HepG2 (cell line): ENCODE data around the gene RESP18. TPM values are rescaled to one million over a fixed set of nuclear protein-coding genes. Genes with fewer than 3 reads are reported as not detected.

Experiments used
- BHLHE40 ChIP-seq: IDR thresholded peaks from 2 replicates; pipeline ENCODE4 v1.6.1; 2011; ENCODE audit warnings: low read length, improper control_type of control experiment
- GLI4 ChIP-seq: sonication (generic); formaldehyde crosslinking; IDR thresholded peaks from 2 replicates; pipeline ENCODE4 v1.5.1; 2020; ENCODE audit warnings: missing genetic modification reagents, mild to moderate bottlenecking, moderate library complexity, borderline replicate concordance
- HMGA1 ChIP-seq: sonication (generic); formaldehyde crosslinking; conservative IDR thresholded peaks from 2 replicates; pipeline ENCODE4 v1.4.0; 2020; ENCODE audit warnings: missing genetic modification reagents
- KLF9 ChIP-seq: IDR thresholded peaks from 2 replicates; pipeline ENCODE4 v1.6.1; 2016; ENCODE audit warnings: low read depth
- POLR2A ChIP-seq, 2 experiments: IDR thresholded peaks; 2 replicates each; pipeline ENCODE4 v1.6.1; 2011; ENCODE audit warnings: low read depth in 2 of 2, low read length in 2 of 2, mild to moderate bottlenecking in 1 of 2, moderate library complexity in 1 of 2; ENCODE audit not compliant: insufficient read depth in 1 of 2
- RFX1 ChIP-seq: fragments of 450-650 bp; IDR thresholded peaks from 2 replicates; pipeline ENCODE4 v1.6.1; 2017
- STAG1 ChIP-seq: sonication (generic); formaldehyde crosslinking; IDR thresholded peaks from 2 replicates; pipeline ENCODE4 v1.4.0; 2020; ENCODE audit warnings: missing genetic modification reagents
- ZNF121 ChIP-seq: sonication (generic); formaldehyde crosslinking; IDR thresholded peaks from 2 replicates; pipeline ENCODE4 v1.5.0; 2020; ENCODE audit warnings: mild to moderate bottlenecking, missing genetic modification reagents
- ZNF260 ChIP-seq: sonication (generic); formaldehyde crosslinking; IDR thresholded peaks from 2 replicates; pipeline ENCODE4 v1.4.0; 2020; ENCODE audit warnings: missing genetic modification reagents, low read depth, mild to moderate bottlenecking, borderline replicate concordance
- ZNF343 ChIP-seq: sonication (generic); formaldehyde crosslinking; IDR thresholded peaks from 2 replicates; pipeline ENCODE4 v1.4.0; 2020; ENCODE audit warnings: mild to moderate bottlenecking, missing genetic modification reagents
- ZNF441 ChIP-seq: sonication (generic); formaldehyde crosslinking; IDR thresholded peaks from 2 replicates; pipeline ENCODE4 v1.7.0; 2021; ENCODE audit warnings: missing genetic modification reagents, borderline replicate concordance
- ZNF530 ChIP-seq: sonication (generic); formaldehyde crosslinking; IDR thresholded peaks from 2 replicates; pipeline ENCODE4 v1.5.0; 2020; ENCODE audit warnings: low read depth, mild to moderate bottlenecking, missing genetic modification reagents
- ZNF780A ChIP-seq: sonication (generic); formaldehyde crosslinking; IDR thresholded peaks from 2 replicates; pipeline ENCODE4 v1.8.0; 2022; ENCODE audit warnings: mild to moderate bottlenecking, missing genetic modification reagents, moderate library complexity
- ZNF790 ChIP-seq: sonication (generic); formaldehyde crosslinking; IDR thresholded peaks from 2 replicates; pipeline ENCODE4 v1.8.0; 2022; ENCODE audit warnings: missing genetic modification reagents, mild to moderate bottlenecking, borderline replicate concordance
- ZNF841 ChIP-seq: sonication (generic); formaldehyde crosslinking; IDR thresholded peaks from 2 replicates; pipeline ENCODE4 v1.8.1; 2023; ENCODE audit warnings: missing genetic modification reagents, borderline replicate concordance
- polyA plus RNA-seq, 8 experiments: library from polyadenylated mRNA; depleted of rRNA in 3 of 8; stranded (reverse) in 7 of 8; unstranded in 1 of 8; fragments of >200 nt; fragmentation: Illumina TruSeq in 4 of 8; extraction: Trizol in 4 of 8; gene quantifications; 2 replicates each; pipeline versions ENCODE4 v1.2.1 to v1.2.3, GENCODE V29; 2011 to 2016; ENCODE audit warnings: low read depth in 4 of 8, missing spikeins in 1 of 8, mixed read lengths in 1 of 8; ENCODE audit not compliant: insufficient read depth in 1 of 8
- total RNA-seq, 5 experiments: library from RNA; depleted of rRNA; stranded (reverse); fragments of >200 nt; fragmentation: Illumina TruSeq; extraction: Trizol; gene quantifications; 2 replicates each; pipeline ENCODE4 v1.2.3, GENCODE V29; 2016; ENCODE audit warnings: low read depth in 1 of 5
- TF ChIP-seq, protein P1 (sequence below): sonication (generic); formaldehyde crosslinking; IDR thresholded peaks from 2 replicates; pipeline ENCODE4 v1.8.0; 2022; ENCODE audit warnings: mild to moderate bottlenecking, missing genetic modification reagents, moderate library complexity
- TF ChIP-seq, protein P2 (sequence below): sonication (generic); formaldehyde crosslinking; IDR thresholded peaks from 2 replicates; pipeline ENCODE4 v1.8.1; 2023; ENCODE audit warnings: mild to moderate bottlenecking, moderate library complexity, missing genetic modification reagents
- TF ChIP-seq, protein P3 (sequence below): sonication (generic); formaldehyde crosslinking; IDR thresholded peaks from 2 replicates; pipeline ENCODE4 v1.4.0; 2020; ENCODE audit warnings: mild to moderate bottlenecking, missing genetic modification reagents
- TF ChIP-seq, protein P4 (sequence below): sonication (generic); formaldehyde crosslinking; IDR thresholded peaks from 2 replicates; pipeline ENCODE4 v1.5.0; 2020; ENCODE audit warnings: missing genetic modification reagents
- TF ChIP-seq, protein P5 (sequence below): IDR thresholded peaks from 2 replicates; pipeline ENCODE4 v1.6.1; 2018; ENCODE audit warnings: missing genetic modification reagents

Gene RESP18
- total and polyA plus RNA-seq, 2 of the 13 experiments (the other 11 are each of a cell fraction or from before 2014, with no cell fraction given) = not detected

DNA sequence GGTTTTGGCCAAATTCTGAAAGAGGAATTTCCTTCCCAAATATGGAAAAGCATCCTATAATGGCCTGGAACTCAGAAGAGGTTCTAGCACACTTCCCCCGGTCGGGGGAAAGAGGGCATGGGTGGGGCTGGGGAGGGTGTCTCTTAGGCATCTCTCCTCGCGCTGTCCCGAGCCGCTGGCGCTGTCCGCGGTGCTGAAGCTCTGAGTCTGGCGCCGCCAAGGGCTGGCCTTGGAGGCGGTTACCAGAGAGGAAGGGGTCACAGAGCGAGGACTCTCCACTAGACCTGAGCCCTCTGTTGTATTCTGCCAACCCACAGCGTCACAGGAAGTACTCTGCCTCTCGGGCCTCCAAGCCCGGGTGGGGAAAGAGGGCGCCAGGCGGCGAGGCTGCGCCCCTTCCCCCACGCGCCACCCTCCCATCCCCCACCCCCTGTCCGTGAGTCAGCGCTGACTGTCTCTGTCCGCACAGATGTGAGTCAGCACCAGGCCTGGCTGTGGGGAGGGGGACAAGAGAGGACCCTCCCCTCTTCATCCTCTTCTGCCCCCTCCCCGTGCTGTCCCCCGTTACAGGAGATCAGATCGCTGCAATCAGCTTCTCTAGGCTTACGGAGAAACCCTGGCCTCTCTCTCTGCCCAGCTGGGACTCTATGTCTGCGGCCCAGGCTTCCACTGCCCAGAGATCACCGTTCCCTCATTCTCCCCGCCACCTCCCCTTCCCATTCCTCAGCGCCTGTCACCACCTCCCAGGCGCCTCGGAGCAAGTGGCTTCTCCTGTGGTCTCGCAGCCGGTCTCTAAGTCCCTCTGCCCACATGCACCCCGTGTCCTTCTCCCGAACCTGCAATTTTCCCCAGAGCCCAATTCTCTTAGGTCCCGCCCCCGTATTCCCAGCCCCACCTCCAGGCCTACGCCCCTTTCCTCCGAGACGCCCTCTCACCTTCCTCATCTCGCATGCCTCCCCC, 24.1 kb downstream of the RESP18 start (continued):
- TF ChIP-seq ZNF530 (CRISPR knock-in tag) (peak; percentile 90), ZNF121 (CRISPR knock-in tag) (0 out of 2 replicates have a peak, but pooled peaks have one; percentile 43), ZNF343 (peak; percentile 92; the same call in 1 of the 2 replicates), BHLHE40 (0 out of 2 replicates have a peak, but pooled peaks have one; percentile 18), HMGA1 (CRISPR knock-in tag) (no peak), ZNF780A (CRISPR knock-in tag) (peak; percentile 95), STAG1 (CRISPR knock-in tag) (peak; percentile 25; the same call in 1 of the 2 replicates), ZNF260 (CRISPR knock-in tag) (no peak), ZNF441 (CRISPR knock-in tag) (peak; percentile 95), POLR2A (IDR thresholded peaks at IDR 0.05; ENCODE audit: insufficient read depth in 1 of 2, low read depth in 2 of 2, low read length in 2 of 2) (no peak), KLF9 (CRISPR knock-in tag) (peak; percentile 88; the same call in 1 of the 2 replicates), ZNF841 (CRISPR knock-in tag) (peak; percentile 88), ZNF790 (peak; percentile 92; the same call in 1 of the 2 replicates), RFX1 (no peak), GLI4 (no peak)
- TF ChIP-seq, protein P1, sequence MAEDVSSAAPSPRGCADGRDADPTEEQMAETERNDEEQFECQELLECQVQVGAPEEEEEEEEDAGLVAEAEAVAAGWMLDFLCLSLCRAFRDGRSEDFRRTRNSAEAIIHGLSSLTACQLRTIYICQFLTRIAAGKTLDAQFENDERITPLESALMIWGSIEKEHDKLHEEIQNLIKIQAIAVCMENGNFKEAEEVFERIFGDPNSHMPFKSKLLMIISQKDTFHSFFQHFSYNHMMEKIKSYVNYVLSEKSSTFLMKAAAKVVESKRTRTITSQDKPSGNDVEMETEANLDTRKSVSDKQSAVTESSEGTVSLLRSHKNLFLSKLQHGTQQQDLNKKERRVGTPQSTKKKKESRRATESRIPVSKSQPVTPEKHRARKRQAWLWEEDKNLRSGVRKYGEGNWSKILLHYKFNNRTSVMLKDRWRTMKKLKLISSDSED (CRISPR knock-in tag) = peak; percentile 86; the same call in 1 of the 2 replicates
- TF ChIP-seq, protein P2, sequence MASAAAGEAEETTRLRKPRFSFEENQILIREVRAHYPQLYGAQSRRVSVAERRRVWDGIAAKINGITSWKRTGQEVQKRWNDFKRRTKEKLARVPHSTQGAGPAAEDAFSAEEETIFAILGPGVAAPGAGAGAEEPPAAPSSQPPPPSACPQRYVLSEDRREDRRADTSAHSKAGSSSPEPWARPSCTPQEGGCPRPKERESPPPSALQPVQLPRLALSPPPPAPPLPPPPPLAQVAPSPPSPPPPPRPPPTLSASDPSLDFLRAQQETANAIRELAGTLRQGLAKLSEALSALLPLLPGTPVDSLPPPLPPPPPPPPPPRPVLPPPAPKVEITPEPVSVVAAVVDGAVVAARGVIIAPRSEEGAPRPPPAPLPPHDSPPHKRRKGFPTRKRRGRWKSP = peak; percentile 77
- TF ChIP-seq, protein P3, sequence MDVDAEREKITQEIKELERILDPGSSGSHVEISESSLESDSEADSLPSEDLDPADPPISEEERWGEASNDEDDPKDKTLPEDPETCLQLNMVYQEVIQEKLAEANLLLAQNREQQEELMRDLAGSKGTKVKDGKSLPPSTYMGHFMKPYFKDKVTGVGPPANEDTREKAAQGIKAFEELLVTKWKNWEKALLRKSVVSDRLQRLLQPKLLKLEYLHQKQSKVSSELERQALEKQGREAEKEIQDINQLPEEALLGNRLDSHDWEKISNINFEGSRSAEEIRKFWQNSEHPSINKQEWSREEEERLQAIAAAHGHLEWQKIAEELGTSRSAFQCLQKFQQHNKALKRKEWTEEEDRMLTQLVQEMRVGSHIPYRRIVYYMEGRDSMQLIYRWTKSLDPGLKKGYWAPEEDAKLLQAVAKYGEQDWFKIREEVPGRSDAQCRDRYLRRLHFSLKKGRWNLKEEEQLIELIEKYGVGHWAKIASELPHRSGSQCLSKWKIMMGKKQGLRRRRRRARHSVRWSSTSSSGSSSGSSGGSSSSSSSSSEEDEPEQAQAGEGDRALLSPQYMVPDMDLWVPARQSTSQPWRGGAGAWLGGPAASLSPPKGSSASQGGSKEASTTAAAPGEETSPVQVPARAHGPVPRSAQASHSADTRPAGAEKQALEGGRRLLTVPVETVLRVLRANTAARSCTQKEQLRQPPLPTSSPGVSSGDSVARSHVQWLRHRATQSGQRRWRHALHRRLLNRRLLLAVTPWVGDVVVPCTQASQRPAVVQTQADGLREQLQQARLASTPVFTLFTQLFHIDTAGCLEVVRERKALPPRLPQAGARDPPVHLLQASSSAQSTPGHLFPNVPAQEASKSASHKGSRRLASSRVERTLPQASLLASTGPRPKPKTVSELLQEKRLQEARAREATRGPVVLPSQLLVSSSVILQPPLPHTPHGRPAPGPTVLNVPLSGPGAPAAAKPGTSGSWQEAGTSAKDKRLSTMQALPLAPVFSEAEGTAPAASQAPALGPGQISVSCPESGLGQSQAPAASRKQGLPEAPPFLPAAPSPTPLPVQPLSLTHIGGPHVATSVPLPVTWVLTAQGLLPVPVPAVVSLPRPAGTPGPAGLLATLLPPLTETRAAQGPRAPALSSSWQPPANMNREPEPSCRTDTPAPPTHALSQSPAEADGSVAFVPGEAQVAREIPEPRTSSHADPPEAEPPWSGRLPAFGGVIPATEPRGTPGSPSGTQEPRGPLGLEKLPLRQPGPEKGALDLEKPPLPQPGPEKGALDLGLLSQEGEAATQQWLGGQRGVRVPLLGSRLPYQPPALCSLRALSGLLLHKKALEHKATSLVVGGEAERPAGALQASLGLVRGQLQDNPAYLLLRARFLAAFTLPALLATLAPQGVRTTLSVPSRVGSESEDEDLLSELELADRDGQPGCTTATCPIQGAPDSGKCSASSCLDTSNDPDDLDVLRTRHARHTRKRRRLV = peak; percentile 89
- TF ChIP-seq, protein P4, sequence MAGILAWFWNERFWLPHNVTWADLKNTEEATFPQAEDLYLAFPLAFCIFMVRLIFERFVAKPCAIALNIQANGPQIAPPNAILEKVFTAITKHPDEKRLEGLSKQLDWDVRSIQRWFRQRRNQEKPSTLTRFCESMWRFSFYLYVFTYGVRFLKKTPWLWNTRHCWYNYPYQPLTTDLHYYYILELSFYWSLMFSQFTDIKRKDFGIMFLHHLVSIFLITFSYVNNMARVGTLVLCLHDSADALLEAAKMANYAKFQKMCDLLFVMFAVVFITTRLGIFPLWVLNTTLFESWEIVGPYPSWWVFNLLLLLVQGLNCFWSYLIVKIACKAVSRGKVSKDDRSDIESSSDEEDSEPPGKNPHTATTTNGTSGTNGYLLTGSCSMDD = peak; percentile 78; the same call in 1 of the 2 replicates
- TF ChIP-seq, protein P5, sequence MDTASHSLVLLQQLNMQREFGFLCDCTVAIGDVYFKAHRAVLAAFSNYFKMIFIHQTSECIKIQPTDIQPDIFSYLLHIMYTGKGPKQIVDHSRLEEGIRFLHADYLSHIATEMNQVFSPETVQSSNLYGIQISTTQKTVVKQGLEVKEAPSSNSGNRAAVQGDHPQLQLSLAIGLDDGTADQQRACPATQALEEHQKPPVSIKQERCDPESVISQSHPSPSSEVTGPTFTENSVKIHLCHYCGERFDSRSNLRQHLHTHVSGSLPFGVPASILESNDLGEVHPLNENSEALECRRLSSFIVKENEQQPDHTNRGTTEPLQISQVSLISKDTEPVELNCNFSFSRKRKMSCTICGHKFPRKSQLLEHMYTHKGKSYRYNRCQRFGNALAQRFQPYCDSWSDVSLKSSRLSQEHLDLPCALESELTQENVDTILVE (CRISPR knock-in tag) = peak; percentile 97
